ENCODE data around the gene RTL1. TPM values are rescaled to one million over a fixed set of nuclear protein-coding genes. Genes with fewer than 3 reads are reported as not detected.

The RTL1 gene
- total and polyA plus RNA-seq, 2 experiments from 2014 or later, result 0.15 TPM; not detected in 1

- Histone ChIP-seq H3K4me3 (no peak overlapping the region), H3K36me3 (no peaks in the 10 kb centered on the region), H3K27me3 (no peaks in the 10 kb centered on the region), H3K27ac (no peak overlapping the region), H3K4me1 (ENCODE audit: low read depth) (no peaks in the 10 kb centered on the region), H3K9me3 (ENCODE audit: low read depth) (no peaks in the 10 kb centered on the region)
- no peak for DNase-seq (ENCODE audit: low read depth in 1 of 2, low spot score in 1 of 2)
- TF ChIP-seq CTCF (IDR thresholded peaks at IDR 0.05; ENCODE audit: low read depth, low read length), result no peak
These were observed 19.1 kb downstream of the RTL1 start for GRCh38 chr14:100884456-100884855.

GRCh38 chr14:100883789-100884101 is 19.8 kb downstream of the RTL1 start:
- no peak for DNase-seq (ENCODE audit: low read depth in 1 of 2, low spot score in 1 of 2)
- H3K4me3 ChIP-seq, result no peak overlapping the region
- TF ChIP-seq CTCF (IDR thresholded peaks at IDR 0.05; ENCODE audit: low read depth, low read length), result no peak
- no peak overlapping the region for H3K27ac ChIP-seq
- no peaks in the 10 kb centered on the region for H3K36me3 ChIP-seq
- no peaks in the 10 kb centered on the region for H3K9me3 ChIP-seq (ENCODE audit: low read depth)
- no peaks in the 10 kb centered on the region for H3K27me3 ChIP-seq
- no peaks in the 10 kb centered on the region for H3K4me1 ChIP-seq (ENCODE audit: low read depth)

GRCh38 chr14:100882991-100883788 is 20.3 kb downstream of the RTL1 start:
- Histone ChIP-seq H3K4me1 (ENCODE audit: low read depth) (no peaks in the 10 kb centered on the region), H3K36me3 (no peaks in the 10 kb centered on the region), H3K27me3 (no peaks in the 10 kb centered on the region), H3K27ac (no peak overlapping the region), H3K4me3 (no peak overlapping the region), H3K9me3 (ENCODE audit: low read depth) (no peaks in the 10 kb centered on the region)
- no peak for TF ChIP-seq CTCF (IDR thresholded peaks at IDR 0.05; ENCODE audit: low read depth, low read length)
- no peak for DNase-seq (ENCODE audit: low read depth in 1 of 2, low spot score in 1 of 2)

GRCh38 chr14:100882026-100882967 is 21.2 kb downstream of the RTL1 start:
- TF ChIP-seq CTCF (IDR thresholded peaks at IDR 0.05; ENCODE audit: low read depth, low read length), result no peak
- Histone ChIP-seq H3K9me3 (ENCODE audit: low read depth) (no peaks in the 10 kb centered on the region), H3K27ac (no peak overlapping the region), H3K36me3 (no peaks in the 10 kb centered on the region), H3K27me3 (no peaks in the 10 kb centered on the region), H3K4me1 (ENCODE audit: low read depth) (no peaks in the 10 kb centered on the region), H3K4me3 (no peak overlapping the region)
- no peak for DNase-seq (ENCODE audit: low read depth in 1 of 2, low spot score in 1 of 2)

- H3K4me3 ChIP-seq, result no peak overlapping the region
- TF ChIP-seq CTCF (IDR thresholded peaks at IDR 0.05; ENCODE audit: low read depth, low read length), result no peak
- no peaks in the 10 kb centered on the region for H3K4me1 ChIP-seq (ENCODE audit: low read depth)
- H3K36me3 ChIP-seq, result no peaks in the 10 kb centered on the region
- H3K27ac ChIP-seq, result no peak overlapping the region
- no peaks in the 10 kb centered on the region for H3K27me3 ChIP-seq
- no peaks in the 10 kb centered on the region for H3K9me3 ChIP-seq (ENCODE audit: low read depth)
- DNase-seq (ENCODE audit: low read depth in 1 of 2, low spot score in 1 of 2), result no peak
These were observed 22.1 kb downstream of the RTL1 start for GRCh38 chr14:100881211-100882025.

All from cardiac muscle cell (in vitro differentiated cells and primary cell).